SK-N-SH (cell line): ENCODE data around the gene CCNL2. TPM values are rescaled to one million over a fixed set of nuclear protein-coding genes. Genes with fewer than 3 reads are reported as not detected.

Experiments used
- CTCF ChIA-PET: fragments of 300-600, 350-600 bp; formaldehyde crosslinking; extraction: SDS; loops from one replicate; lab custom pipeline; 2021; lab: Yijun Ruan, JAX
- POLR2A ChIA-PET: fragments of 350-600 bp; sonication (Branson Sonifier 250); formaldehyde crosslinking; extraction: SDS; loops from one replicate; lab custom pipeline; 2020; ENCODE audit warnings: antibody characterized with exemption, inconsistent platforms; lab: Yijun Ruan, JAX
- DNase-seq: peaks from one replicate; pipeline ENCODE4 v3.0.0; 2012
- H2AFZ ChIP-seq: fragments of 200-600 bp; sonication (generic); 2 replicates; pipeline ENCODE4 v1.8.1; 2016; ENCODE audit warnings: antibody characterized with exemption, mild to moderate bottlenecking, low read depth
- H3F3A ChIP-seq: fragments of 200-600 bp; sonication (generic); replicated peaks from 2 replicates; pipeline ENCODE3; 2016; ENCODE audit warnings: antibody characterized with exemption, mild to moderate bottlenecking; ENCODE audit not compliant: insufficient read depth
- H3K27ac ChIP-seq, 2 experiments: fragments of 200-500 bp in 1 of 2; fragments of 200-600 bp in 1 of 2; sonication (Bioruptor generic) in 1 of 2; sonication (generic), shearing (Covaris generic) in 1 of 2; 2 replicates each; pipeline versions ENCODE4 v1.5.1 to v1.6.1; 2014 to 2016; ENCODE audit warnings: low read depth in 2 of 2, inconsistent platforms in 1 of 2, low read length in 1 of 2, mild to moderate bottlenecking in 1 of 2, mixed read lengths in 1 of 2
- H3K27me3 ChIP-seq: fragments of 200-600 bp; sonication (generic), shearing (Covaris generic); 2 replicates; pipeline ENCODE4 v1.6.1; 2016; ENCODE audit warnings: mixed run types; ENCODE audit not compliant: insufficient read depth
- H3K36me3 ChIP-seq, 2 experiments: fragments of 200-500 bp in 1 of 2; fragments of 200-600 bp in 1 of 2; sonication (Bioruptor generic) in 1 of 2; sonication (generic) in 1 of 2; replicated peaks in 1 of 2; 2 replicates each; pipeline versions ENCODE3 to v1.5.1; 2014 to 2016; ENCODE audit warnings: low read length in 1 of 2, mild to moderate bottlenecking in 1 of 2; ENCODE audit not compliant: insufficient read depth in 2 of 2, control insufficient read depth in 1 of 2
- H3K4me1 ChIP-seq, 2 experiments: fragments of 200-500 bp in 1 of 2; fragments of 200-600 bp in 1 of 2; sonication (Bioruptor generic) in 1 of 2; sonication (generic), shearing (Covaris generic) in 1 of 2; 2 replicates each; pipeline versions ENCODE4 v1.5.1 to v1.6.1; 2014 to 2016; ENCODE audit warnings: low read depth in 1 of 2, low read length in 1 of 2, mixed run types in 1 of 2; ENCODE audit not compliant: insufficient read depth in 2 of 2, control insufficient read depth in 1 of 2
- H3K4me2 ChIP-seq: fragments of 200-600 bp; sonication (generic), shearing (Covaris generic); 2 replicates; pipeline ENCODE4 v1.6.1; 2017; ENCODE audit warnings: mixed run types
- H3K4me3 ChIP-seq, 2 experiments: fragments of 200-500 bp in 1 of 2; fragments of 200-600 bp in 1 of 2; sonication (Bioruptor generic) in 1 of 2; sonication (generic), shearing (Covaris generic) in 1 of 2; 2 replicates each; pipeline versions ENCODE4 v1.5.1 to v1.8.1; 2014 to 2016; ENCODE audit warnings: low read depth in 2 of 2, inconsistent platforms in 1 of 2, low read length in 1 of 2, mild to moderate bottlenecking in 1 of 2, mixed read lengths in 1 of 2, moderate library complexity in 1 of 2
- H3K79me2 ChIP-seq: fragments of 200-600 bp; sonication (generic); 2 replicates; pipeline ENCODE4 v1.8.1; 2017; ENCODE audit warnings: mild to moderate bottlenecking; ENCODE audit not compliant: insufficient read depth
- H3K9ac ChIP-seq: fragments of 200-600 bp; sonication (generic); 2 replicates; pipeline ENCODE4 v1.6.1; 2017; ENCODE audit warnings: mixed run types
- H3K9me2 ChIP-seq: fragments of 200-600 bp; sonication (generic); 2 replicates; pipeline ENCODE4 v1.6.1; 2017; ENCODE audit warnings: mixed run types
- H3K9me3 ChIP-seq: fragments of 200-600 bp; sonication (generic); 2 replicates; pipeline ENCODE4 v1.6.1; 2017; ENCODE audit warnings: mixed run types, mild to moderate bottlenecking, moderate library complexity
- H4K20me1 ChIP-seq: fragments of 200-600 bp; sonication (generic); 2 replicates; pipeline ENCODE4 v1.6.1; 2017; ENCODE audit warnings: mild to moderate bottlenecking, mixed run types; ENCODE audit not compliant: insufficient read depth
- CHD2 ChIP-seq: fragments of 150-350 bp; IDR thresholded peaks from 2 replicates; pipeline ENCODE4 v1.6.1; 2018; ENCODE audit warnings: low read length; ENCODE audit not compliant: partially characterized antibody
- ELF1 ChIP-seq: IDR thresholded peaks from 2 replicates; pipeline ENCODE4 v1.4.0; 2012
- FOXM1 ChIP-seq: IDR thresholded peaks from 2 replicates; pipeline ENCODE4 v1.4.0; 2012; ENCODE audit warnings: low read depth, mild to moderate bottlenecking
- GABPA ChIP-seq: IDR thresholded peaks from 2 replicates; pipeline ENCODE4 v1.4.0; 2012; ENCODE audit warnings: low read depth, mild to moderate bottlenecking
- MXI1 ChIP-seq: IDR thresholded peaks from 2 replicates; pipeline ENCODE4 v1.6.1; 2012; ENCODE audit warnings: mild to moderate bottlenecking, low read depth, low read length, improper control_type of control experiment
- NFIC ChIP-seq: IDR thresholded peaks from 2 replicates; pipeline ENCODE4 v1.4.0; 2012; ENCODE audit warnings: borderline replicate concordance
- RCOR1 ChIP-seq: fragments of 150-350 bp; IDR thresholded peaks from 2 replicates; pipeline ENCODE4 v1.6.1; 2017; ENCODE audit warnings: antibody characterized with exemption, low read length
- RFX5 ChIP-seq: IDR thresholded peaks from 2 replicates; pipeline ENCODE4 v1.6.1; 2012; ENCODE audit warnings: mild to moderate bottlenecking, improper control_type of control experiment, low read length
- RXRA ChIP-seq: IDR thresholded peaks from 2 replicates; pipeline ENCODE4 v1.4.0; 2012; ENCODE audit warnings: low read depth, mild to moderate bottlenecking, borderline replicate concordance
- SIN3A ChIP-seq: IDR thresholded peaks from 2 replicates; pipeline ENCODE4 v1.6.1; 2012; ENCODE audit warnings: low read depth, mild to moderate bottlenecking, low read length, moderate library complexity, borderline replicate concordance
- TAF1 ChIP-seq: IDR thresholded peaks from 2 replicates; pipeline ENCODE4 v1.6.1; 2012; ENCODE audit warnings: low read depth, mild to moderate bottlenecking, low read length, moderate library complexity, borderline replicate concordance
- YY1 ChIP-seq: IDR thresholded peaks from 2 replicates; pipeline ENCODE4 v1.4.0; 2012; ENCODE audit warnings: low read depth, mild to moderate bottlenecking
- WGBS: methylation state at CpG from one replicate; pipeline ENCODE4 v1.1.6; 2017; ENCODE audit warnings: low lambda C conversion rate; 5-methylcytosine and 5-hydroxymethylcytosine counted together
- polyA plus RNA-seq, 3 experiments: library from polyadenylated mRNA; depleted of rRNA; stranded (reverse); fragments of >200 nt; gene quantifications; 2 replicates each; pipeline ENCODE4 v1.2.3, GENCODE V29; 2012
- TF ChIP-seq, protein P1 (sequence below): IDR thresholded peaks from 2 replicates; pipeline ENCODE4; 2012
- TF ChIP-seq, protein P2 (sequence below): IDR thresholded peaks from 2 replicates; pipeline ENCODE4 v1.4.0; 2012; ENCODE audit warnings: low read depth, borderline replicate concordance
- TF ChIP-seq, protein P3 (sequence below): IDR thresholded peaks from 2 replicates; pipeline ENCODE4 v1.4.0; 2012; ENCODE audit warnings: low read depth

Gene CCNL2
- polyA plus RNA-seq, 1 of the 3 experiments (the other 2 are of a cell fraction) = 362 TPM

DNA sequence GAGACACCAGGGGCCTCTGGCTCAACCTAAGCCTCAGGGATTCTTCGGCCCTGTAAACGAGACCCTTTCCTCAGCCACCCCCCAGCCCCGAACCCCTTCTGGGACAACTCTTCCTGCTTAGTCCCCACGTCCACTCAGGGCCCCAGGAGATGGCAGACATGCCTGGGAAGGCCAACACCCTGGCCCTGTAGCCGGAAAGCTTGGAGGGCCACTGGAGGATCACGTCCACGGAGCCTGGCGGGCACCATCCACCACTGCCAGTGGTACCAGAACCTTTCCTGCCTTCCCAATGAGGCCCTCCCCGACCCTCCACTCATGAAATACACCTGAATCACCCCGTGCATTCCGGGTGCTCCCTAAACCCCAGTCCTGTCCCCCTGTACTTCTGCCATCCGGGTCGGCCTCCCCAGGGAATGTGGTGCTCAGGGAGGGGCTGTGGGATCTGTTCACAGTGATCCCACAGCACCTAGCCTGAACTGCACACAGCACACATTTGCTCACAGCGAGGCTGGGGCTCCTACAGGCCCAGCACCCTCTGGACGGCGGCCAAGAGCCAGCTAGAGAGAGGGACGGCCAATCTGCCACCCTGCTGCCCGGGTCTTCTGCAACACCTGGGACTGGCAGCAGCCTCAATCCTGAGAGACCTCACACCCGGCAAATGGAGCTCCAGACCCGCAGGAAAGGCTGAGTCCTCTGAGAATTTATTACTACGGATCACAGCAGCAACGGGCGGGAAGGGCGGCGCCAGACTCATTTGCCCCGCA lies 25.9 kb downstream of the CCNL2 start:
- Histone ChIP-seq H3F3A (peaks cover 13% of the 10 kb centered on the region), H3K9ac (no peak overlapping the region), H3K79me2 (peaks cover 36% of the 10 kb centered on the region), H3K4me2 (peak overlapping the region; percentile 86; the same call in 1 of the 2 replicates), H3K36me3 (peaks cover 0 to 8% of the 10 kb centered on the region in 2 experiments), H3K27me3 (no peaks in the 10 kb centered on the region), H3K4me1 (peaks cover 0 to 29% of the 10 kb centered on the region in 2 experiments; a peak in 1 of 4 replicates), H2AFZ (no peak overlapping the region), H3K9me2 (no peaks in the 10 kb centered on the region), H3K27ac (no peak overlapping the region), H3K4me3 (peak overlapping the region in 1 of 2 experiments; percentile 96; a peak in 3 of 4 replicates), H4K20me1 (no peaks in the 10 kb centered on the region), H3K9me3 (no peaks in the 10 kb centered on the region)
- POLR2A ChIA-PET = no interaction called here
- no peak for TF ChIP-seq RFX5
- TF ChIP-seq FOXM1 = no peak
- TF ChIP-seq, protein P1, sequence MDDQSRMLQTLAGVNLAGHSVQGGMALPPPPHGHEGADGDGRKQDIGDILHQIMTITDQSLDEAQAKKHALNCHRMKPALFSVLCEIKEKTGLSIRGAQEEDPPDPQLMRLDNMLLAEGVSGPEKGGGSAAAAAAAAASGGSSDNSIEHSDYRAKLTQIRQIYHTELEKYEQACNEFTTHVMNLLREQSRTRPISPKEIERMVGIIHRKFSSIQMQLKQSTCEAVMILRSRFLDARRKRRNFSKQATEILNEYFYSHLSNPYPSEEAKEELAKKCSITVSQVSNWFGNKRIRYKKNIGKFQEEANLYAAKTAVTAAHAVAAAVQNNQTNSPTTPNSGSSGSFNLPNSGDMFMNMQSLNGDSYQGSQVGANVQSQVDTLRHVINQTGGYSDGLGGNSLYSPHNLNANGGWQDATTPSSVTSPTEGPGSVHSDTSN = no peak
- TF ChIP-seq MXI1 = no peak
- TF ChIP-seq, protein P2, sequence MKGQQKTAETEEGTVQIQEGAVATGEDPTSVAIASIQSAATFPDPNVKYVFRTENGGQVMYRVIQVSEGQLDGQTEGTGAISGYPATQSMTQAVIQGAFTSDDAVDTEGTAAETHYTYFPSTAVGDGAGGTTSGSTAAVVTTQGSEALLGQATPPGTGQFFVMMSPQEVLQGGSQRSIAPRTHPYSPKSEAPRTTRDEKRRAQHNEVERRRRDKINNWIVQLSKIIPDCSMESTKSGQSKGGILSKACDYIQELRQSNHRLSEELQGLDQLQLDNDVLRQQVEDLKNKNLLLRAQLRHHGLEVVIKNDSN = no peak
- TF ChIP-seq GABPA = no peak
- TF ChIP-seq NFIC = no peak
- TF ChIP-seq TAF1 = no peak
- TF ChIP-seq, protein P3, sequence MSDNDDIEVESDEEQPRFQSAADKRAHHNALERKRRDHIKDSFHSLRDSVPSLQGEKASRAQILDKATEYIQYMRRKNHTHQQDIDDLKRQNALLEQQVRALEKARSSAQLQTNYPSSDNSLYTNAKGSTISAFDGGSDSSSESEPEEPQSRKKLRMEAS = no peak
- no peak for TF ChIP-seq RCOR1
- TF ChIP-seq YY1 = no peak
- no peak for TF ChIP-seq RXRA
- TF ChIP-seq SIN3A = no peak
- no peak for TF ChIP-seq ELF1
- TF ChIP-seq CHD2 = no peak
- WGBS = 47% methylated on average over 8 of the region's 26 CpGs
- no peak for DNase-seq
- CTCF ChIA-PET = interaction anchor here (1.0 to 5.9 kb wide), 14 partner anchors 10 to 130 kb away, joined by 3 to 48 read pairs (median 7); partner anchors contain the start of genes DVL1 and MXRA8
